HCT116 (cell line): ENCODE measurements around the gene GDF10. TPM values are rescaled to one million over a fixed set of nuclear protein-coding genes. Genes with fewer than 3 reads are reported as not detected.

Experiments used
- ATAC-seq: fragments of 200-7000 bp; cut with Tn5 transposase; 2 replicates; pipeline ENCODE4 v1.9.1; 2020; ENCODE audit warnings: mild to moderate bottlenecking, moderate library complexity
- BruUV-seq: library from RNA; stranded (reverse); fragments of 400-500 nt; replicated peaks from 2 replicates; lab custom pipeline; 2021; lab: Mats Ljungman, UMichigan
- CTCF ChIA-PET: fragments of 300-600 bp; sonication (Branson Sonifier 250); formaldehyde crosslinking; loops from one replicate; lab custom pipeline; 2021; ENCODE audit warnings: antibody characterized with exemption; lab: Charles Lee
- POLR2A ChIA-PET: fragments of 300-600, 350-600 bp; sonication (Branson Sonifier 250); formaldehyde crosslinking; loops from one replicate; lab custom pipeline; 2021; ENCODE audit warnings: antibody characterized with exemption; lab: Charles Lee
- RAD21 ChIA-PET, 2 experiments: fragments of 300-600 bp; sonication (Branson Sonifier 250); formaldehyde crosslinking; loops; one replicate each; lab custom pipeline; 2023; ENCODE audit warnings: low total read pairs in 2 of 2; ENCODE audit not compliant: uncharacterized antibody in 2 of 2, unreplicated experiment in 2 of 2, low non-redundant PET in 1 of 2; lab: Charles Lee
- DNase-seq: peaks from one replicate; pipeline ENCODE4 v3.0.0-alpha.2; 2010; ENCODE audit warnings: low read depth, low spot score
- H2AFZ ChIP-seq: fragments of 200-600 bp; shearing (Covaris generic), sonication (generic); 2 replicates; pipeline ENCODE4 v1.6.1; 2017; ENCODE audit warnings: low read depth, mixed run types, mixed read lengths, antibody characterized with exemption, low read length; ENCODE audit not compliant: poor library complexity, severe bottlenecking
- H3K27ac ChIP-seq: 2 replicates; pipeline ENCODE4 v1.5.1; 2012; ENCODE audit warnings: low read depth, low read length
- H3K27me3 ChIP-seq: fragments of 200-600 bp; sonication (generic); 2 replicates; pipeline ENCODE4 v1.6.1; 2016; ENCODE audit warnings: mixed run types, low read length, mixed read lengths; ENCODE audit not compliant: insufficient read depth
- H3K36me3 ChIP-seq, 2 experiments: fragments of 200-500 bp in 1 of 2; fragments of 200-600 bp in 1 of 2; sonication (Bioruptor generic) in 1 of 2; sonication (generic) in 1 of 2; 2 replicates each; pipeline versions ENCODE4 v1.5.1 to v1.6.1; 2014 to 2016; ENCODE audit warnings: low read length in 2 of 2, inconsistent platforms in 1 of 2, mixed read lengths in 1 of 2, mixed run types in 1 of 2; ENCODE audit not compliant: insufficient read depth in 2 of 2, control insufficient read depth in 1 of 2
- H3K4me1 ChIP-seq, 2 experiments: fragments of 200-600 bp in 1 of 2; sonication (generic) in 1 of 2; 2 replicates each; pipeline versions ENCODE4 v1.5.1 to v1.6.1; 2012 to 2017; ENCODE audit warnings: low read length in 2 of 2, inconsistent platforms in 1 of 2, mild to moderate bottlenecking in 1 of 2, mixed read lengths in 1 of 2, mixed run types in 1 of 2, moderate library complexity in 1 of 2; ENCODE audit not compliant: insufficient read depth in 2 of 2, control insufficient read depth in 1 of 2
- H3K4me2 ChIP-seq: fragments of 200-600 bp; sonication (generic); 2 replicates; pipeline ENCODE4 v1.6.1; 2017; ENCODE audit warnings: mixed run types, low read length, mixed read lengths
- H3K4me3 ChIP-seq, 2 experiments: fragments of 200-600 bp in 1 of 2; sonication (generic) in 1 of 2; replicated peaks in 1 of 2; 2 replicates each; pipeline ENCODE4 v1.5.1; 2011 to 2016; ENCODE audit warnings: low read length in 2 of 2, control low read depth in 1 of 2, low read depth in 1 of 2, mild to moderate bottlenecking in 1 of 2, mixed read lengths in 1 of 2, mixed run types in 1 of 2
- H3K79me2 ChIP-seq: fragments of 200-600 bp; sonication (generic); 2 replicates; pipeline ENCODE4 v1.6.1; 2017; ENCODE audit warnings: mild to moderate bottlenecking, mixed run types, low read length, moderate library complexity, mixed read lengths; ENCODE audit not compliant: insufficient read depth
- H3K9ac ChIP-seq: fragments of 200-600 bp; sonication (generic); 2 replicates; pipeline ENCODE4 v1.6.1; 2016; ENCODE audit warnings: low read length, mixed read lengths
- H3K9me2 ChIP-seq: fragments of 200-600 bp; sonication (generic), shearing (Covaris generic); 2 replicates; pipeline ENCODE4 v1.6.1; 2017; ENCODE audit warnings: mixed run types, mild to moderate bottlenecking, moderate library complexity; ENCODE audit not compliant: insufficient read depth
- H3K9me3 ChIP-seq, 2 experiments: fragments of 200-500 bp in 1 of 2; fragments of 200-600 bp in 1 of 2; sonication (Bioruptor generic) in 1 of 2; sonication (generic) in 1 of 2; 2 replicates each; pipeline ENCODE4 v1.6.1; 2014 to 2017; ENCODE audit warnings: low read length in 2 of 2, mixed read lengths in 2 of 2, inconsistent platforms in 1 of 2, low read depth in 1 of 2, mild to moderate bottlenecking in 1 of 2, mixed run types in 1 of 2, moderate library complexity in 1 of 2; ENCODE audit not compliant: control insufficient read depth in 1 of 2, insufficient read depth in 1 of 2
- H4K20me1 ChIP-seq: fragments of 200-600 bp; sonication (generic), shearing (Covaris generic); 2 replicates; pipeline ENCODE4 v1.6.1; 2017; ENCODE audit warnings: mixed run types, mild to moderate bottlenecking, moderate library complexity; ENCODE audit not compliant: insufficient read depth
- EGR1 ChIP-seq: IDR thresholded peaks from 2 replicates; pipeline ENCODE4 v1.6.1; 2012; ENCODE audit warnings: low read depth
- FOSL1 ChIP-seq: IDR thresholded peaks from 2 replicates; pipeline ENCODE4 v1.6.1; 2012; ENCODE audit warnings: low read depth
- POLR2A ChIP-seq: IDR thresholded peaks from 2 replicates; pipeline ENCODE4 v1.7.0; 2011; ENCODE audit warnings: borderline replicate concordance; ENCODE audit not compliant: insufficient read depth, insufficient read length; ENCODE audit errors: extremely low read depth
- POLR2AphosphoS5 ChIP-seq: IDR thresholded peaks from 2 replicates; pipeline ENCODE4 v1.6.1; 2011; ENCODE audit warnings: mild to moderate bottlenecking, low read depth, low read length, moderate library complexity
- intact Hi-C: fragments of 100-400 bp; cut with micrococcal nuclease; formaldehyde crosslinking; loops from 2 replicates; pipeline ENCODE4 v1.10.0; 2022
- total RNA-seq: library from RNA; stranded (reverse); gene quantifications from one replicate; pipeline ENCODE4 v1.2.1, GENCODE V29; 2021; ENCODE audit not compliant: unreplicated experiment
- TF ChIP-seq, protein P1 (sequence below): IDR thresholded peaks from 2 replicates; pipeline ENCODE4 v1.6.1; 2012
- TF ChIP-seq, protein P2 (sequence below): IDR thresholded peaks from 2 replicates; pipeline ENCODE4 v1.6.1; 2012; ENCODE audit warnings: low read depth
- TF ChIP-seq, protein P3 (sequence below): IDR thresholded peaks from 2 replicates; pipeline ENCODE4 v1.6.1; 2011; ENCODE audit warnings: mild to moderate bottlenecking, low read length, moderate library complexity; ENCODE audit not compliant: insufficient replicate concordance; ENCODE audit errors: extremely low read depth

GDF10 gene
- total RNA-seq, 1 experiment from 2014 or later: not detected

DNA sequence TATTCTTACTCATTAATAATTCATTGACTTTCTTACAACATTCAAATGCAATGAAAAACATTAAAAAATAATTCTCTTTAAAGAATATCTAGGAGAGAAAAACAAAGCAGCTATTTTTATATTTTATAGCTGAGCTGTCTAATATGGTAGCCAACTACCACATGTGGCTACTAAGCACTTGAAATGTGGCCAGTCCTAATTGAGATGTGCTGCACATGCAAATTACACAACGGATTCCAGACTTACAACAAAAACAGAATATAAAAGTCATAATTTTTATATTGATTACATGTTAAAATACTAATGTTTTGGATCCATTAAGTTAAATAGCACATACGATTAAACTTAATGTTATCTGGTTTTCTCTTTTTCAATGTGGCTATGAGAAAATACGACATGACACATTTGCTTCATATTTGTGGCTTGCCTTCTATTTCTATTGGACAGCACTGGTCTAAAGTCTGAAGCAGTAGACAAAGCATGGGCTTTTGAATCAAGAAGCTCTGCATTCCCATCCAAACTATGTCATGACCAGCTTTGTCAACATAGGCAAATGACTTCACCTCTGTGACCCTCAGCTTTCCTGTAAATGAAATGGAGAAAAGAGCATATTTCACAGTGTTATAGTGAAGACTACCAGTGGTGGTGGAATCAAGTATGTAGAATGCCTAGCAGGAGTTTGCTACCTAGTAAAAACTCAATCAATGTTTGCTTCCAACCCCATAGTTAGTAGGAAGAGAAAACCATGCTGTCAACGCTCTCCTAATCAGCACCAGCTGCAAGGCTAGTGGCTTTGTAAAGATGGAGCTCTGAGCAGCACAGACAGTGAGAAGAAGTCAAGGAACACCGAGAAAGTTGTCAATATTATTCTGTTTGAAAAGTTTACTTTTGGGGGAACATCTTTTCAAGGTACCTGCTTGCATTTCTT, 37.1 kb upstream of the GDF10 start:
- H2AFZ ChIP-seq: no peak overlapping the region
- H3K9me2 ChIP-seq: no peaks in the 10 kb centered on the region
- H3K27ac ChIP-seq: no peak overlapping the region
- POLR2A ChIA-PET: no interaction called here
- H3K9me3 ChIP-seq: no peaks in the 10 kb centered on the region
- no peak overlapping the region for H3K4me2 ChIP-seq
- no peak overlapping the region for H3K4me3 ChIP-seq
- peaks cover 0 to 8% of the 10 kb centered on the region in 2 experiments; a peak in 1 of 4 replicates for H3K4me1 ChIP-seq
- H3K9ac ChIP-seq: no peak overlapping the region
- no peaks in the 10 kb centered on the region for H3K79me2 ChIP-seq
- no TSS peak for BruUV-seq
- CTCF ChIA-PET: no interaction called here
- H4K20me1 ChIP-seq: no peaks in the 10 kb centered on the region
- TF ChIP-seq, protein P1, sequence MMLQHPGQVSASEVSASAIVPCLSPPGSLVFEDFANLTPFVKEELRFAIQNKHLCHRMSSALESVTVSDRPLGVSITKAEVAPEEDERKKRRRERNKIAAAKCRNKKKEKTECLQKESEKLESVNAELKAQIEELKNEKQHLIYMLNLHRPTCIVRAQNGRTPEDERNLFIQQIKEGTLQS: no peak
- TF ChIP-seq POLR2AphosphoS5 (no peak), POLR2A (no peak), EGR1 (no peak), FOSL1 (no peak)
- TF ChIP-seq, protein P2, sequence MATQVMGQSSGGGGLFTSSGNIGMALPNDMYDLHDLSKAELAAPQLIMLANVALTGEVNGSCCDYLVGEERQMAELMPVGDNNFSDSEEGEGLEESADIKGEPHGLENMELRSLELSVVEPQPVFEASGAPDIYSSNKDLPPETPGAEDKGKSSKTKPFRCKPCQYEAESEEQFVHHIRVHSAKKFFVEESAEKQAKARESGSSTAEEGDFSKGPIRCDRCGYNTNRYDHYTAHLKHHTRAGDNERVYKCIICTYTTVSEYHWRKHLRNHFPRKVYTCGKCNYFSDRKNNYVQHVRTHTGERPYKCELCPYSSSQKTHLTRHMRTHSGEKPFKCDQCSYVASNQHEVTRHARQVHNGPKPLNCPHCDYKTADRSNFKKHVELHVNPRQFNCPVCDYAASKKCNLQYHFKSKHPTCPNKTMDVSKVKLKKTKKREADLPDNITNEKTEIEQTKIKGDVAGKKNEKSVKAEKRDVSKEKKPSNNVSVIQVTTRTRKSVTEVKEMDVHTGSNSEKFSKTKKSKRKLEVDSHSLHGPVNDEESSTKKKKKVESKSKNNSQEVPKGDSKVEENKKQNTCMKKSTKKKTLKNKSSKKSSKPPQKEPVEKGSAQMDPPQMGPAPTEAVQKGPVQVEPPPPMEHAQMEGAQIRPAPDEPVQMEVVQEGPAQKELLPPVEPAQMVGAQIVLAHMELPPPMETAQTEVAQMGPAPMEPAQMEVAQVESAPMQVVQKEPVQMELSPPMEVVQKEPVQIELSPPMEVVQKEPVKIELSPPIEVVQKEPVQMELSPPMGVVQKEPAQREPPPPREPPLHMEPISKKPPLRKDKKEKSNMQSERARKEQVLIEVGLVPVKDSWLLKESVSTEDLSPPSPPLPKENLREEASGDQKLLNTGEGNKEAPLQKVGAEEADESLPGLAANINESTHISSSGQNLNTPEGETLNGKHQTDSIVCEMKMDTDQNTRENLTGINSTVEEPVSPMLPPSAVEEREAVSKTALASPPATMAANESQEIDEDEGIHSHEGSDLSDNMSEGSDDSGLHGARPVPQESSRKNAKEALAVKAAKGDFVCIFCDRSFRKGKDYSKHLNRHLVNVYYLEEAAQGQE: no peak
- TF ChIP-seq, protein P3, sequence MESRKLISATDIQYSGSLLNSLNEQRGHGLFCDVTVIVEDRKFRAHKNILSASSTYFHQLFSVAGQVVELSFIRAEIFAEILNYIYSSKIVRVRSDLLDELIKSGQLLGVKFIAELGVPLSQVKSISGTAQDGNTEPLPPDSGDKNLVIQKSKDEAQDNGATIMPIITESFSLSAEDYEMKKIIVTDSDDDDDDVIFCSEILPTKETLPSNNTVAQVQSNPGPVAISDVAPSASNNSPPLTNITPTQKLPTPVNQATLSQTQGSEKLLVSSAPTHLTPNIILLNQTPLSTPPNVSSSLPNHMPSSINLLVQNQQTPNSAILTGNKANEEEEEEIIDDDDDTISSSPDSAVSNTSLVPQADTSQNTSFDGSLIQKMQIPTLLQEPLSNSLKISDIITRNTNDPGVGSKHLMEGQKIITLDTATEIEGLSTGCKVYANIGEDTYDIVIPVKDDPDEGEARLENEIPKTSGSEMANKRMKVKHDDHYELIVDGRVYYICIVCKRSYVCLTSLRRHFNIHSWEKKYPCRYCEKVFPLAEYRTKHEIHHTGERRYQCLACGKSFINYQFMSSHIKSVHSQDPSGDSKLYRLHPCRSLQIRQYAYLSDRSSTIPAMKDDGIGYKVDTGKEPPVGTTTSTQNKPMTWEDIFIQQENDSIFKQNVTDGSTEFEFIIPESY: no peak
- ATAC-seq (no peak), DNase-seq (no peak)
- H3K27me3 ChIP-seq: no peaks in the 10 kb centered on the region
- H3K36me3 ChIP-seq: no peaks in the 10 kb centered on the region
- RAD21 ChIA-PET: no interaction called here
- intact Hi-C loops: no loop called here
